ENCODE measurements around the gene KRTAP17-1.

Gene KRTAP17-1

GRCh38 chr17:41318231-41318630, 2.7 kb upstream of the KRTAP17-1 start:
- Mint-ChIP-seq H3K9me3 (peaks cover 14% of the 10 kb centered on the region), H3K4me3 (no peak overlapping the region), H3K27me3 (ENCODE audit: low read depth) (peaks cover 5% of the 10 kb centered on the region), H3K27ac (no peak overlapping the region), H3K36me3 (ENCODE audit: low read depth) (no peaks in the 10 kb centered on the region), H3K4me1 (no peaks in the 10 kb centered on the region)
- no peak for TF ChIP-seq CTCF (IDR thresholded peaks at IDR 0.05; ENCODE audit: unreplicated experiment in 3 of 3)

- no peak for TF ChIP-seq CTCF (IDR thresholded peaks at IDR 0.05; ENCODE audit: unreplicated experiment in 3 of 3)
- Mint-ChIP-seq H3K36me3 (ENCODE audit: low read depth) (no peaks in the 10 kb centered on the region), H3K4me3 (no peak overlapping the region), H3K27me3 (ENCODE audit: low read depth) (peaks cover 17% of the 10 kb centered on the region), H3K4me1 (no peaks in the 10 kb centered on the region), H3K9me3 (peaks cover 14% of the 10 kb centered on the region), H3K27ac (no peak overlapping the region)
These were observed 420 bp upstream of the KRTAP17-1 start for GRCh38 chr17:41315814-41316445.

- no peak for TF ChIP-seq CTCF (IDR thresholded peaks at IDR 0.05; ENCODE audit: unreplicated experiment in 3 of 3)
- H3K36me3 Mint-ChIP-seq (ENCODE audit: low read depth): no peaks in the 10 kb centered on the region
- H3K4me3 Mint-ChIP-seq: no peak overlapping the region
- no peak overlapping the region for H3K27ac Mint-ChIP-seq
- peaks cover 29% of the 10 kb centered on the region for H3K27me3 Mint-ChIP-seq (ENCODE audit: low read depth)
- peaks cover 10% of the 10 kb centered on the region for H3K4me1 Mint-ChIP-seq
- no peaks in the 10 kb centered on the region for H3K9me3 Mint-ChIP-seq
These were observed 4.4 kb downstream of the KRTAP17-1 start for GRCh38 chr17:41311111-41311510.

GRCh38 chr17:41308918-41309359, 6.6 kb downstream of the KRTAP17-1 start, which contains the start of gene KRTAP16-1:
KRTAP16-1 (minus strand) TSS chr17:41309309; CDS start chr17:41309253, 56 bp downstream.
- no peaks in the 10 kb centered on the region for H3K9me3 Mint-ChIP-seq

GRCh38 chr17:41308251-41308917, 7.1 kb downstream of the KRTAP17-1 start:
- H3K9me3 Mint-ChIP-seq: no peaks in the 10 kb centered on the region
- H3K27me3 Mint-ChIP-seq (ENCODE audit: low read depth): peaks cover 24% of the 10 kb centered on the region
- H3K4me1 Mint-ChIP-seq: peaks cover 10% of the 10 kb centered on the region
- no peak overlapping the region for H3K27ac Mint-ChIP-seq
- H3K4me3 Mint-ChIP-seq: no peak overlapping the region
- no peaks in the 10 kb centered on the region for H3K36me3 Mint-ChIP-seq (ENCODE audit: low read depth)
- no peak for TF ChIP-seq CTCF (IDR thresholded peaks at IDR 0.05; ENCODE audit: unreplicated experiment in 3 of 3)

More at GRCh38 chr17:41308918-41309359, 6.6 kb downstream of the KRTAP17-1 start, which contains the start of gene KRTAP16-1:
- H3K36me3 Mint-ChIP-seq (ENCODE audit: low read depth): no peaks in the 10 kb centered on the region
- H3K4me3 Mint-ChIP-seq: no peak within 1 kb of the TSS
- peaks cover 24% of the 10 kb centered on the region for H3K27me3 Mint-ChIP-seq (ENCODE audit: low read depth)
- no peak for TF ChIP-seq CTCF (IDR thresholded peaks at IDR 0.05; ENCODE audit: unreplicated experiment in 3 of 3)
- H3K27ac Mint-ChIP-seq: no peak within 1 kb of the TSS
- peaks cover 10% of the 10 kb centered on the region for H3K4me1 Mint-ChIP-seq
